GM20000 (cell line): Measurements from ENCODE around the gene CER1.
A peak's percentile ranks its signal among the peaks of the same experiment; 100 is the strongest.

Experiments
- DNase-seq: peaks from one replicate; pipeline ENCODE4 v3.0.0; 2012; ENCODE audit warnings: low spot score
- TF ChIP-seq, protein P1 (sequence below): IDR thresholded peaks from 2 replicates; pipeline ENCODE4 v1.5.1; 2012; ENCODE audit warnings: mild to moderate bottlenecking, control low read depth; ENCODE audit errors: extremely low read depth, missing control alignments

CER1 gene

DNA sequence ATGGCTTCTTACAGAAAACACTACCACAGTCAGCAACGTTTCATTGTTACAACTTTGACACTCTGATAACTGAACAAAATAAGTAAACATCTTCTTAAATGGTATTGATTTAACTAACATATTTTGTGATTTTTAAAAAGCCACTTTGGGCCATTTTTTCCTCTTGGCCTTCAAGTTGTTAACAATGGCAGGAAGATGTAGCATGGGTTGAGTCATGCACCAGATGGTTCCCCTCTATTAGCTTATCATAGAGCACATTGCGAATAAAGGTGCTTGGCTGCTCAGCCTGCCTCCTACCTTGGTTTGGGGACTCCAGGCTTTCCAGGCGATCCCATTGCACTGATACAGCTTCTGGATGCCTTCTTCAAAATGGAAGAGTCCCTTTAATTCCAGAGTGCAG is 24.1 kb upstream of the CER1 start:
- DNase-seq = no peak
- TF ChIP-seq, protein P1, sequence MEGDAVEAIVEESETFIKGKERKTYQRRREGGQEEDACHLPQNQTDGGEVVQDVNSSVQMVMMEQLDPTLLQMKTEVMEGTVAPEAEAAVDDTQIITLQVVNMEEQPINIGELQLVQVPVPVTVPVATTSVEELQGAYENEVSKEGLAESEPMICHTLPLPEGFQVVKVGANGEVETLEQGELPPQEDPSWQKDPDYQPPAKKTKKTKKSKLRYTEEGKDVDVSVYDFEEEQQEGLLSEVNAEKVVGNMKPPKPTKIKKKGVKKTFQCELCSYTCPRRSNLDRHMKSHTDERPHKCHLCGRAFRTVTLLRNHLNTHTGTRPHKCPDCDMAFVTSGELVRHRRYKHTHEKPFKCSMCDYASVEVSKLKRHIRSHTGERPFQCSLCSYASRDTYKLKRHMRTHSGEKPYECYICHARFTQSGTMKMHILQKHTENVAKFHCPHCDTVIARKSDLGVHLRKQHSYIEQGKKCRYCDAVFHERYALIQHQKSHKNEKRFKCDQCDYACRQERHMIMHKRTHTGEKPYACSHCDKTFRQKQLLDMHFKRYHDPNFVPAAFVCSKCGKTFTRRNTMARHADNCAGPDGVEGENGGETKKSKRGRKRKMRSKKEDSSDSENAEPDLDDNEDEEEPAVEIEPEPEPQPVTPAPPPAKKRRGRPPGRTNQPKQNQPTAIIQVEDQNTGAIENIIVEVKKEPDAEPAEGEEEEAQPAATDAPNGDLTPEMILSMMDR = no peak

DNA sequence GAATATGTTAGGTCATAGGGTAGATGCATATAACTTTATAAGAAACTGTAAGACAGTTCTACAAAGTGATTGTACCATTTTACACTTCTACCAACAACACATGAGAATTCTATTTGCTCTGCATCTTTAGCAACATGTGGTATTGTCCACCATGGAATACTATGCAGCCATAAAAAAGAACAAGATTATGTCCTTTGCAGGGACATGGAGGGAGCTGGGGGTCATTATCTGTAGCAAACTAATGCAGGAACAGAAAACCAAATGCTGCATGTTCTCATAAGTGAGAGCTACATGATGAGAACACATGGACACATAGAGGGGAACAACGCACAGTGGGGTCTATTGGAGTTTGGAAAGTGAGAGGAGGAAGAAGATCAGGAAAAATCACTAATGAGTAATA is 22.2 kb upstream of the CER1 start:
- TF ChIP-seq, protein P1 = no peak
- no peak for DNase-seq

DNA sequence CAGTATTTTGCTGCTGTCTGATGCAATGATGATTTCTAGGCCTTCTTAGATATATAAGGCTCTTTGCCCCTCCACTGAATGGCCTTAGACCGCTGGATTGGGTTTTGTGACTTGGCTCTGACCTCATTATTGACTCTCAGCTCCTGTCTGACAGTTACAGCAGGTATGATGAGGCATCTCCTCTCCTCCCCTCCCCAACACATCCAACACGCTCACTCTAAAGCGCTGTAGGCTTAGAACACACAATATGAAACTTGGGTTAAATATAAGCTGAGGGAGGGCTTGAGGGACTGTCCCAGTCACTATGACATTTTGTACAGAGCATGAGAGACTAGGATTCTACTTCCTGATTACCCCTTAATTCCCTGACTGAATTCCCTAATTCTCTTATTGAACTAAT is 18.8 kb upstream of the CER1 start:
- peak; percentile 6 for DNase-seq
- TF ChIP-seq, protein P1 = no peak

DNA sequence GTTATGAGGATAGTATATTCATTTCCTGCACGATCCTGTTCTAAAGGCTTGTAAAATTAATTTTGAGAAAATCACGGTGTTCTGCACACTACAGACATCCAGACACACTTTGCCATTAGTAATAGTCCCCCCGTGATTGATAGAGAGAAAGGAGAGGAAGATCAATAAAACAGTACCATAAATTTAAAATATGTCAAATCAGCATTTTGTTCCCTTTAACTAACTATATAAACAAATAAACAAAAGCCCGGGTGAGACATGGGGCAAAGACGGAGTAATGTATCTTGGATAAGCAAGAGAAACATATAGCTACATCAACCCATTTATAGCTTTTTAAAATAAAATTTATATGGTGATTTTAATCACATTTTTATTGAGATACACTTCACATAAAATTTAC is 10.6 kb upstream of the CER1 start:
- DNase-seq = no peak
- TF ChIP-seq, protein P1 = no peak

DNA sequence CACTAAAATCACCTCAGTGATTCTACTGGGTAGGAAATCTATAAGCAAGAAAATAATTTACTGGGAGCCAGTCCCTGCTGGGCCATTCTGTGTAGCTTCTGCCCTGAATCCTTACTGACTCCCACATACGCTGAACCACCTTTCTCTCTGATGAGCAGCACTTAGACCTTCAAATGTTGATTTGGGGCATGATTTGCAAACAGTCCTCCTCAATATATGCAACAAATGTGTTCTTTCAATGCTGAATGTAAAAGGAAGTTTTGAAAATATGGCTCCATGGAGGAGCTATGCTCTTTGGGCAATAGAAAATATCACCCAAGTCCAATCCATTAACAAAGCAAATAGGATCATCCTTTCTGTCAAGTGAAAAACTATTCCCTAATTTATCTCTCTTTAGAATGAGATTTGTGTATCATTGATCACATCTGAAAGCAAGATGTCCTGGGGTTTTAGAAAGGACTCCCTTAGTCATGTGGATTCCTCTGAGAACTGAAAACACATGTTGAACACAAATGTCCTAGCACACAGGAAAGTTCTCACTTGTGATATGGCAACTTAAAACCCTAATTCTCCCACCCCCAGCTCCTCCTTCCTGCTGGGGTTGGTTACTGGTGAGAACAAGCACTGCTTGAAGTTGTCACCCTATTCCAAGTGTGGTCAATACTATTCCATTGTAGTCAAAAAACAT is 8.9 kb upstream of the CER1 start:
- DNase-seq = no peak
- TF ChIP-seq, protein P1 = no peak

DNA sequence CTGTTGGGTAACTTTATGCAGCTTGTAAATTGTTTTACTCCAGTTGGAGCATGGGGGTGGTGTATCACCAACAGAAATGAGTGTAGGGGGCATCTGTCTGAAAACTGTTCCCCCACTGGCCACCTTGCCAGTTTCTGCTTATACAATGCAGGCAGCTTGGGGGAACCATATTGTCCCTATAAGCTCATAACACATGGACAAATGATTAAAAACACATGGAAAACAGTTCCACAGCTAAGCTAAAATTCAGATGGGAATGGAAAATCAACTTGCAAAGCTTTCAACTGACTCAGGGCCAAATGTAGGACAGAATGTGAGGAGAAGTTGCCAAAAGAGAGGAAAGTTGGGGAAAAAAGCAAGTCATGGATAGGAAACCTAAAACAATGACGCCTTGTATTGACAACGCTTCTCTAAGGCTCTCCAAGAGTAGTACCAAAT is 7.9 kb upstream of the CER1 start:
- TF ChIP-seq, protein P1 = no peak
- no peak for DNase-seq

DNA sequence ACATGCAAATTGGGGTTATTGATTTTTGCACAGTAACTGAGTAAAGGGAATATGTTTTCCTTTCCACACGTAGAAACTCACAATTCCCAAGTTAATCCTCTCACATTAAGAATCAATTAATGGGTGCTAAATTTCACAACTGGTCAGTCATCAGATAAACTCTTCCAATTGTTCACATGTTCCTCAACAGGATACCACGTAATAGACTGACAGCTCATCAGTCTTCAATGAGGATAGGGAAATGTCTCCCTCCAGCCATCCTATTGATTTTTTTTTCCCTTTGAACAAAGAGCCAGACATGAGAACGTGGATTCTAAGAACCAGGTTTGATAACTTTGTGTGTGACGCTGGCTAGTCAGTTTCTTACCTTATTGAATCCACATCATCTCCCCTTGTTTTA is 768 bp upstream of the CER1 start:
- TF ChIP-seq, protein P1 = no peak
- DNase-seq = no peak
